Measurements from ENCODE around the gene ETS1.

The ETS1 gene, protein sequence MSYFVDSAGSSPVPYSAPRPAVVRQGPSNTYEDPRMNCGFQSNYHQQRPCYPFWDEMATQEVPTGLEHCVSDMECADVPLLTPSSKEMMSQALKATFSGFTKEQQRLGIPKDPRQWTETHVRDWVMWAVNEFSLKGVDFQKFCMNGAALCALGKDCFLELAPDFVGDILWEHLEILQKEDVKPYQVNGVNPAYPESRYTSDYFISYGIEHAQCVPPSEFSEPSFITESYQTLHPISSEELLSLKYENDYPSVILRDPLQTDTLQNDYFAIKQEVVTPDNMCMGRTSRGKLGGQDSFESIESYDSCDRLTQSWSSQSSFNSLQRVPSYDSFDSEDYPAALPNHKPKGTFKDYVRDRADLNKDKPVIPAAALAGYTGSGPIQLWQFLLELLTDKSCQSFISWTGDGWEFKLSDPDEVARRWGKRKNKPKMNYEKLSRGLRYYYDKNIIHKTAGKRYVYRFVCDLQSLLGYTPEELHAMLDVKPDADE

DNA sequence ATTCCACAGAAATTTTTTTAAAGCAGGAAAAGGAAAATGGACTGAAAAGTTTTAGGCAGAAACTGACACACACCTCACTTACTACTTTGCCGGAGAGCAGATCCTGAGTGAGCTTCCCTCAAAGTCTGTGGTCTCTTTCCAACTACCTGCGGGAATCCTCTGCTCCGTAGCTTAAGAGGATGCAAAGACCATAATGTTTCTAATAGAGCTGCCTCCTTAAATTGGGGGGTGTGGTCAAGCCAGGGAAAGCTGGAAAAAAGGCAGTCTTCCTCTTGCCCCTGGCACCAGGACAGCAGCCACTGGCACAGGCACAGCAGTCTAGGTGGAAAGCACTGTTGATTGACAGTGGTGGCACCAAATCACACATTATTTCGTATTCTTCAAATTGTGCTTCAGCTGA is at the start of gene ETS1:
Gene ETS1, minus strand, starts transcription at position 144 of the 400 bp plus-strand sequence. CDS start 14,428 bp downstream, outside the sequence.
- no peak for DNase-seq

DNA sequence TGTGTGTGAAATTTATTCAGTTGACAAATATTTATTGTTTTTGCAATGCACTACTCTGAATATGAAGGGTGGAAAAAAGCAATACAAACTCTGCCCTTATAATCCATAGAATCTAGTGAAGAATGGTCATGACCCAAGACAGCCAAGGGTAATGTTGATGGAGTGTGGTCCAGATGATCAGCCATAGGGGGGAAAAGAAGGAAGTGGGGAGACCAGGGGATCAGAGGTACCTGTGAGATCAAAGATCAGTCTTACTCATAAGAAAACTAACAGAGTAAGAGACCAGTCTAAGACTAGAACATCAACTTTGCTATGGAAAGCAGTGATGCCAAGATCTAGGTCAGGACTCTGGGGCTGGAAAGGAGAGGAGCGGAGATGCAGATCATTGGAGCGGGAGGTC is 47.0 kb upstream of the ETS1 start:
- DNase-seq = no peak

DNA sequence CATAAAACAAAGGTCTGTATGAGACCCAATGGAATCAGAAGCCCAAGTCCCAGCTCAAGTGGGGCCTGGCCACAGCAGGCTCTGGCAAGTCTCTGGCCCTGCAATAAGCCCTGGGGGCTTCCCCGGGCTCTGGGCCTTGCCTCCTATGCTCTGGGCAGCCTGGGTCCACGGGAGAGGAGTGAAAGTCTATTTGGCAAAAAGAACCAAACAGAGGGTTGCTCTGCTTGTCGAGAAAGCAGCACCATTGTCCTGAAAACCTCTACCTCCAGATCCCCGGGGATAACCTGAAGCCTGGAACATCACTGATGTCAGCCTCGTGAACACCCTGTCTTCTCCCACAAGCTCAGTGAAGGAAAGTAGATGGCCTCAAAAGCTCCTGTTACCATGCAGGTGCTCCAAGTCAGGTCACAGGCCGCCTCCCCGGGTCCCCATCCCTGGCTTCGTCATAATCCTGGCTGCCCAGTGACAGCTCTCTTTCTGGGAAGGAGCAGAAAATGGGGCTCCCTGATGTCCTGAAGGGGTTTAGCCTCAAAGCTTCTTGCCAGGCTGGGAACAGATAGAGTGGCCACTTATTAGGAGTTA is 46.1 kb upstream of the ETS1 start:
- no peak for DNase-seq

DNA sequence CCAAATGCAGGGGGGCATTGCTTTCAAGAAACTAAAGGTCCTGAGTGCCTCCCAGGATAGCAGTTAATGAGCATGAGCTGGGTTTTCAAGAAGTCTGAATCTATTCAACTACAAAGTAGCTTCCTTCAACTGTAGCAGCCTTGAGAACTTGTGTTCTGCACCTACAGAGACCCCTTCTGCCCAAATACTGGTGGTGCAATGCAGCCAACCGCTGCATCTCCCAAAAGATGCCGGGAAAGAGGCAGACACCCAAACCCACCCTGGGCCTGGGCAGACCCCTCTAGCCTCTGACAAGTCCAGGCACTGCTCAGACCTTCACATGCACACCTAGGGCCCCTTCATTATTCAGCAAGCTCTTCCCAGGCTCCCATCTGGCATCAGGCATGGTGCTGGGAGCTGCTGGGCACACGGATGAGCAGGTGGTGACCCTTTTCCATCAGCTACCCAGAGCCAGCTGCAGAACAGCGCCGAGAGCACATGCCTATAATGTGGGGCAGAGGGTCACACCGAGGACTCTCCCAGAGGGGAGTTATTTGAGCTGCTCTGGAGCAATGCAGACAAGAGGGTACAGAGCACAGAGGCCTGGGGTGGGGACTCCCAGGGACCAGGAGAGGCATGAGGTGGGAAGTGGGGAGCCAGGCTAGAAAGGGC is 44.9 kb upstream of the ETS1 start:
- peak; percentile 73 for DNase-seq

DNA sequence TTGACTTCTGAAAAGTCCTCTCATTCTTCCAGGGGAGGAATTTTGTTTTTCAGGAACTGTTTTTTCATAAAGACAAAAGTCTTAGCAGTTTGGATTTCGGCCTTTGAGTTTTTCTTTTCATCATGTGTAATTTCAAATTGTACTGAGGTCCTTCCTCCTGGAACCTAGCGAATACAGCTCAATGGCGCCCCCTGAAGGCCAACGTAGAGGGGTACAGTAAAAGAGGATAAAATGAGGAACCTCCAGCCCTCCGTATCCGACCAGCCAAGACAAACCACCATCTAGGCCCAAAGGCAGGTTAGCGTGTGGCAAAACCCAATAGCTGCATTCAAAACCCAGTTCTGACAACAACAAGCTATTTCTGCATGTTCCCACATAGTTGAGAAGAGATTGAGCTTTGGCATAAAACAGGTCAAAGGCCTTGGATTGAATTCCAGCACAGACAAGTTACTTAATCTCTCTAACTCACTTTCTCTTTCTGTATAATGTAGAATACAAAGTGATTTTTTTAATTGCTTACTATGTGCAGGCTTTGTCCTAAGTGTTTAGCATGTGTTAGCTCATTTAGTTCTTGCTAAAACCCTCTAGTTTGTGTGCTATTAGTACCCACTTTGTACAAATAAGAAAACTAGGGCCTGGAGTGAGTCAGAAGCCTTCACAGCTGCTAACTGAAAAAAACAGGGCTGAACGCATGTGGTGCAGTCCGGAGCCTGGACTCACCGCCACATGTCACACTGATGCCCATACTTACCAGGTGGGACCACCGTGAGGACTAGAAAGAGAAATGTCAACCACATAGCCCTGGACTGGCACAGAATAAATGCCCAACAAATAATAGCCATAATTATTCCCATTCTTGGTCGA is 43.2 kb upstream of the ETS1 start:
- DNase-seq = peak; percentile 93

DNA sequence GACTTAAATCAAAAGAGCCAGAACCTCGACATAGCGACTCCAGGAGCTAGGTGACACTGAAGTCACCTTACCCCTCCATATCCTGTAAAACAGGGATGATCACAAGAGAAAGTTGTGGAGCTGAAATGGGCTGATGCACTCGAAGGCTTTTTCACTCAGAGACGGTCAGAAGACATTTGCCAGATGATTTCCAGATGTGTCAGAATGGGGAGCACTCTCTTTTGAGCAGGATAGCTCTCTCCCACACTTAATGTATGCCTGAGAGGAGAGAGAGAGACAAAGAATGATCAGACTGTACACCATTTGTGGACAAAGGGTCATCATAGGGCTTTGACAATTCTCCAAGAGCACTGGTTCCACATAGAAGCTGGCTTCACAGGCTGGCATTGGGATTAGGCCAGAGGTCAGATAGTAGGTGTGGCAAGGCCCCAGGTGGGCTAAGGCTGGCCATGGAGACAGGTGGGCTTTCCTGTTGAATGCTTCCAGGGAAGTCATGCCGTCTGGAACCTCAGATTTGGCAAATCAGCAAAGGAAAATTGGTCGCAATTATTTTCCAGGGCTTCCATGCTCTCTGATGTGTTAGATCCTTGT is 42.3 kb upstream of the ETS1 start:
- DNase-seq = no peak

DNA sequence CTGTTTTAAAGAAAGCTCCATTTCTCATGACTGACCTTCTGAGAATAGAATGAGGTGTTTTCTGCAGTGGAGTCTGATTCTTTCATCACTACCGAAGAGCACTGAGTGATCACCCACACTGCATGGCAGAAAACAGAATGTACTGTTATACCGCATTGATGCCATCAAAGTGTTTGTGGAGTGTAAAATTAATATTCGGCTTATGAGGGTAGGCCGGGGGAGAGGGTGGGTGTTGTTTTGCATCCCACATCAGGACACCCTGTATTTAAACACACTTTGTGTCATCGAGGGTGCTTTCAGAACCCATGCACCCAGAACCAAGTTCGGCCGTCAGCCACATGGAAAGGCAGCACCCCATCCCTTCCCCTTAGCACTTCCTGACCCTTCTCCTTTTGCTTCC is 41.3 kb upstream of the ETS1 start:
- DNase-seq = no peak

DNA sequence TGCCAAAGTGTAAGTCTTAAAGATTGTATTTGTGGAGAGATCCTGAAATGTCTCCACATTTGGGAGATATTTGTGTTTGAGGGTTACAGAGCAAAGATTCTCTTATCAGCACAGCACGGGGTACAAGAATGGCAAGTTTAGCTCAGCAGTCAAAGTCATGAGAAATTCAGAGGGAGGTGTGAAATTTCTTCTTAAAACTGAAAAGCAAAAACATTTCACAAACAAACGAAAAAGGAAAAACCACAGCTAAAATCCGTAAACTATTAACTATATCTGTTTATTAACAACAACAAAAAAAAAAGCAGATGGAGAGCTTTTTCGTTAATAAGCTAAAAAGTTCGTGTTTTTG is 40.9 kb upstream of the ETS1 start:
- DNase-seq = no peak

DNA sequence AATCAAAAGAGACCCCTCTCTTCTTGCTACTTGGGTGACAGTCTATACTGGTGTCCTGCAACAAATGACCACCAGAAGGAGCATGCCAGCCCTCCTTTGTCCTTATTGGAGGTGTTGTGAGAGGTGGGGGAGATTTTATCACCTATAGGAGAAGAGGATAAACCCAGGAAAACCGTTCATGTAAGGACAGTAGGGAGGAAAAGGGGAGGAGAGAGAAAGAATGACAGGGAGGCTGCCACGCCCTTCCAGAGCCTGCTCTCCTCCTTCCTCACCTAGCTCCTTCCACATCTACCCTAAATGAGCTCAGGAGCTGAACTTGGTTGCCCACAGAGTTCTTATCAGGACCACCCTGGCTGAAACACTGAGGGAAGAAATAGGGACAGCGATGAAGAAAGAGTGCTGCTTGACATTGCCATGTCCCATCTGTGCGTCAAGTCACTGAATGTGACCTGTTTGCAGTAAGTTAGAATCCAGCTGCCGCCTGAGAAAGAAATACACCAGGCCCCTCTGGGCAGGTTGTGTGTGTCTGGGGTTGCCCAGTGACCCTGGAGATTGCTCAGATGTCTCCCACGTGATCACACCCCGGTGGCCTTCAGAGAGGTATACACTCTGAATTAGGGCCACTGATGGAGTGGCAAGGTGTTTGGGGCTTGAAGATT is 40.4 kb upstream of the ETS1 start:
- DNase-seq = no peak

DNA sequence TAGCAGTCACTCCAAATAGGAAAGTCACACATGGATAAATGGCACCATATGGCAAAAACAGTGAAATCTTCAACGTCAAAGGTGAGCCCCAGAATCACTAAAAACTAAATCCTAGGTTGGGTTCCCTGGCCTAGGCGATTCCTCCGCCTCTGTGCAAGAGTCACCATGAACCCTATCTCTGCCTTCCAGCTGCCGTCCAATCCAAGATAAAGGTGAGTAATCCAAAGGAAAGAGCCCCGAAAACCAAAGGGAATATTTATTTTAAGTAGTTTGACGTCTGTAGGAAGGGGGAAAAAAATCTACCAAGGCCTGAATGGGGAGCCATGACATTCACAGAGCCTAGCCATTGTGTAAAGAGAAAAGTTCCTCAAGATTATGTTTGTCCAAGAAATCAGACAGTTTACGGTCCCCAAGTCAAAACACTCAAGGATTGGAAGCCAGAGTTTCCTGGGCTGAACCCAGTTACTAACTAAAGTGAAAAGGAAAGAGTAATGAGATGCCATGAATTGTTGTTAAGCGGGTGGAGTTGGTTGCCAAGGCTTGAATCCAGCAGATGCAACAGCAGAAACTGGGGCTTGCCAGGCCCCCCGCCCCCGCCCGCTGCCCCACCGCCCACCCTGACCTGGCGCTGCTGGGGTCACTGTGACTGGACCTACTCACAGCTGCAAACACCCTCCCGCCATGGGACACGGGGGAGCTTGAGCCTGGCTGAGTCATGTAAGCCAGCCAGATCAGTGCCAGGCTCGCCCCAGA is 39.7 kb upstream of the ETS1 start:
- no peak for DNase-seq

DNA sequence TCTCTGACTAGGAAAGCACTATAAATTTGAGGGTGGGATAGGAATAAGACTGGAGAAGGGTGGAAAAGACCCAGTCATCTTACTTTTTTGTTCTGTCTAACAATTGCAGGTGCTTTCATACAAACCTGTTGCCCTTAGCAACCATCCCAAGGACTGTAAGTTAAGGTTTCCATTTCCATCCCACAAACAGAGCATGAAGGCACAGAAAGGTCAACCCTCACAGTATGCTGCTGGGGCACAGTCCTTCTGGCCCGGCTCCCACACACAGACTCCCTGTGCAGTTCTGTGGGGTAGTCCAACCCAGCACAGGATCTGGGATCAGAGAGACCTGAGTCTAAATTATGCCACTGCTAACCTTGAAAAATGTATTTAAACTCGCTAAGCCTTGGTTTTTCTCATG is 38.4 kb upstream of the ETS1 start:
- no peak for DNase-seq

DNA sequence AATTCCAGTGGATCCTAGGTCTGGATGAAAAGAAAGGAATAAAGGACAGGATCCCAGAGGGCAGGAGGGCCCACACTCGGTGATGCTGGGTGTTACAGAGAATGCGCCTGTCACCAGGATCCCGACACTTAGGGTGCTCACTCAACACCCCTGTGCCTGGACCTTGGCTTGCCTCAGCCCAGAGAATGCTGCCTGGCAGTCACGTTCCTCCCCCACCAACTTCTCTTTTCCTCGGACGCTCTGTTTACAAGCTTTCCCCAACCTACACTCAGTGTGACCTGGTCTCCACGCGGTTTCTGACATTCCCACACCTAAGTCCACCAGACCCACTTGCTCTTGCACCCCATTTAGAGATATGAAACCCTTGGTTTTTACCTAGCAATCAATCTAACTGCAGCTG is 38.0 kb upstream of the ETS1 start:
- DNase-seq = peak; percentile 19

DNA sequence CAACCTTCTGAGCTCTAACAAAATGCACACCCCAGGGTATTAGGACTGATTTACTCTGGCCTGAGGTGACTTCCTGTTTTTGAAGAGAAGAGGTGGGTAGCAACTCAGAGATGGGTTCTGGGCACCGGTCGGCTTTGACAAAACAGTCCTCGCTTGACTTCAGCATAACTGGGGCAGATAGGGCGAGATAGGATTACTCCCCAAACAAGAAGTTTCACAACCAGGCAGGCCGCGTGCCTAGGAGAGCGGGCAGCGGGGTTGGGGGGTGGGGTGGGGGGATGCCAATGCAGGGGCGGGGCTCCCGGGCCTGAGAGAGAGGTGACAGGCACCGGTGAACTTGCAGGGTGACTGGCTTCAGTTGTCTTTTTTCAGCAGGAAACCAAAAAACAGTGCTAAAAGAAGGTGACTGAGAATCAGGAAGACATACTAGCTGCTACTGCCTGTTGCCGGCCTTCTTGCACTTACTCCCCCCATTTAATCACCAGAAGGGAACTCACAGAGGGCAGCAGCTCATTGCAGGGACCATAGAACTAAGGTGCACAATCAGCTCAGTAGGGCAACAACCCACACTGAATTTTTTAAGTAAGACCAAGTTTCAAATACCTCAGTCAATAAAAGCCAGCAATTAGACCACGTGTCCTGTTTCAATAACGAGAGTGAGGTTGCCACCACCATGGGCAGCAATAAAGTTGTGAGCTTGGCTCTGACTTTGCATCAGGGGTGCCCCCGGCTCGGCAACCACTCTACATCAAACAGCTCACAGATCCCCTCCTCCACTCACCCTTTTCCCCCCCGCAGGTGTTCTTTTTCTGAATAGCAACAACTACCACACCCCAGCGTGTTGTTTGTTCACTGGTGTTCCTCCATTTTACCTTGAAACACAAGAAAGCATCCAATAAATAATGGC is 37.2 kb upstream of the ETS1 start:
- DNase-seq = peak; percentile 64

DNA sequence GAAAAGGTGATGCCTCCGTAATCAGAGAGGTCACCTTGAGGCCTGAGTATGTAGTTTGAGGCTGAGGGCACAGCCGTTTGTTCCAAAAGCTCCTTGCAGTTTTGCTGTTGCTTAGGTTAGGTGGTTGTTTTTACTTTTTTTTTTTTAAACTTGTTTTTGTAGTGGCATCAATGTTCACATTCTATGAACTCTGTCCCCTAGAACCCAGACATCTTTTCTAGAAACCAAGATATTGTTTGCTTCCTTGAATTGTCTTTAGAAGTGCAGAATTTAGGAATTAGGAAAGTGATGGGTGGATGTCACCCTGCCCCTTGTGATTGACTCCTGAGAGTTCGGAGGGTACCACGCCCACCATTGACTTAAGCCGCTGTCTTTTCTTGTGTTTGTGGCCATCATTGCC is 35.7 kb upstream of the ETS1 start:
- DNase-seq = no peak

DNA sequence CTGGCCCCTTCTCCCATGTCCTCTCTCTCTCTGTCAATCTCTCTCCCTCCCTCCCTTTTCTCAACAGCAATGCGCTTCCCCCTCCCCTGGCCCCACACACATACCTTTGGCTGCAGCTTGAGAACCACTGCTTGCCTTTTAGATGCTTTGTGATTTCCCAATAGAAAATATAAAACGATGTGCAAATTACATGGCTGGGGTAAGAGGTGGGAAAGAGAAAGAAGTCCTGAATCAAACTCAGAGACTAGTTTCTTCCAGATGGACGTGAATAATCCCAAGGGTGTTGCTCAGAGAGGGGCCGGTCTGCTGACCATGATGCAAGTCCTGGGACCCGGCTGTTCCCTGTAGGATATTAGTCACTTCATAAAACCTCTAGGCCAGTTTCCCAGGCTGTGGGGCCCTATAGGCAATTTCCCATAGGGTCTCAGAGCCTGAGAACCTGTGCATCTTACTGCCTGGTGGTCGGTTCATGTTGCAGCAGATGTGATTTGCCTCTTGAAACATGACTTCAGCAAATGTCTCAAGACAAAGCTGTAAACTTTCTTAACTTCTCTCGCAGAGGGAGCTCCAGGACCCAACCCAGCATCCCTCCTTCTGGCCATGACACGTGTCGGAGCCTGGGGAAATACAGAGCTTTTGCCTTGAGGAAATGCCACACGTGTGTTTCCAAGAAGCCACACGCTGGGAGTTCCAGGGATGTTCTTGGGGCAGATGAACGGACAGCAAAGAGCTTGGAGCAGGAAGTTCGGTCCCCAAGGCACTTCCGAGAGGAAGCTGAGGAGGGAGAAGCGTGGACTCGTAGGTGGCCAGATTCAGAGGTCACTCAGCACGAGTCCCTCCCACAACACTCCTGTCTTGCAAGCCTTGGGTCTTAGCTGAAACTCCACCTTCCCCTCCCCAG is 34.5 kb upstream of the ETS1 start:
- no peak for DNase-seq

DNA sequence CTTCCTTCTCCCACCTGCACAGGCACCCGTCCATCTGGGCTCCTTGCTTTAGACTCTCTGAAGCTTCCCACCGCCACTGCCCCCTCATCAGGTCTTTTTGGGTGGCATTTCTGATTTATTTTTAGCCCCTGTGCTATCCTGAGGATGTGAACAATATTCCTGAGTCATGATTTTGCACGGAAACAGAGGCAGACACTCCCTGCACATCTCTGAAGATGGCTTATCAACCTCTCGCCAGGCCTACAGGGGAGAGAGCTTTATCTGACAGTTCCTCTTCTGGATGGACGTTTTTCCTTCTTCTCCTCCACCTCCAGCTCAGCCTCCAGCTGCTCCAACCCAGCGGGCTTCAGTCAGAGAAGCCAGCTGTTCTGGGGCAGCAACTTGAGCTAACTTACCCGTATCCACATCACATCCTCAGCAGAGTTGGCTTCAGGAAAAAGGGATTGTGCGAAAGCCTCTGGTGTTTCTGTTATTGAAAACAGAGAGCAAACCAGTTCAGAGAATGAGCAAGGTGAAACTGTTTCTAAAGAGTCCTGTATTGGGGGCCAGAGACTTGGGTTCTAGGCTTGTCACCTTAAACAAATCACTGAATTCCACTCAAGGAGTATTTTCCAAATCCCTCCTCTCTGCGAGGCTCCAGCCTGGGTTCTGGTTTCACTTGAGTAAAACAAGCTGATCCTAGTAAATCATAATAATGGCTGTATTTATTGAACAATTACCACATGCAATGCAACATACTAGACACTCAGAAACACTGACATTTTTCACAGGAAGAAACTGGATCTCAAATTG is 33.1 kb upstream of the ETS1 start:
- peak; percentile 34 for DNase-seq

DNA sequence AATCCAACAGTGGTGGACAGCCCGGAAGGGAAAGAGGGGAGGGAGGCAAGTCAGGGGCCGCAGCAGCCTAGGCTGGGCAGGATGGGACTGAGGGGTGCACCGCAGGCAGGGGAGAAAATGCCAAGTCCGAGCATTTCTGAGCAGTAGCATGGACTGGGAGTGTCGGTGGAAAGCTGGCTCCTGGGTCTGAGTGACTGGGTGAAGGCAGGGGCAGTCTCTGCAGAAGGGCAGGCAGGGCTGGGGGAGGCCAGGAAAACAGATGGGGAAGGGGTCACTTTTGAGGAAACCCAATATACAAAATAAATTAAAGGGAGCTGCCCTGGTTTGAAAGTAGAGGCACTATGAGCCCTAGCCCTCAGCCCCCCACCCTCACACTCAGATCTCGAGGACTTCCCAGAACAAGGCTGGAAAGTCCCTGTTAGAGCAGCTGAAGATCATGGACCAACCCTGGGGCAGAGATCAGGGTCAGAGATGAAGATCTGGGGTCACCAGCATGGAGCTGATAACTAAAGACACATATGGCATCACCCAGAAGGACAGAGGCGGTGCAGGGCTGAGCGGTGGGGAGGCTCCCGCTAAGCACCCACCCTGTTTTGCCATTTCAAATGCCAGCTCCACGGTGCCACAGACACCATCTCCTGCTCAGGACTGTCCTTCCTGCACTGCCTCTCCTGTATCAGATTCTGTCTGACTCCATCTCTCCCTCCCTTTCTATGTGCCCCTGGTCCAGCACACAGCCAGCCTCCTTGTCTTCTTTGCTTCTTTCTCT is 32.4 kb upstream of the ETS1 start:
- no peak for DNase-seq

DNA sequence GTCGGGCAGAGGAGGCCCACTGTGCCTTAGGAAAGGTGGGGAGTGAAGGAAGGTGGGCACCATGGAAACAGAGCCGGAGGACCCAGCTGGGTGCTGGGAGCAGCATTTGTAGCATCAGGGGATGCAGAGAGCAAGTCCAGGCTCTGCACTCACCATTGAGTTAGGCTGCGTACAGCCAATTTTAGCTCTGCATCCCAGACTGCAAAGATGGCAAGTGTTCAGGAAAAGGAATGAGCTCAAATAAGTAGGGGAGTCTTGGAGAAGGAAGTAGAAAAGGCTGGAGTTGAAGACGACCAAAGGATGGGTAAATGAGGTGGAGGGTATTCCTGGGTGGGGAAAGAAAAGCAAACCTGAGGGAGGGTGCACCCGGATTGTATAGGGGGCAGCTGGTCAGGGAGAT is 31.6 kb upstream of the ETS1 start:
- DNase-seq = no peak

Data from hematopoietic multipotent progenitor cell treated with erythropoietin and hydrocortisone succinate and interleukin-3 and kit ligand, for 6 days (in vitro differentiated cells).